HG03039 (cell line): ENCODE results near the gene TMEM132D.

Source experiments
- ATAC-seq: cut with Tn5 transposase; IDR thresholded peaks from one replicate; pipeline ENCODE4 v1.9.1; 2021; ENCODE audit warnings: mild to moderate bottlenecking, moderate library complexity; ENCODE audit not compliant: unreplicated experiment

TMEM132D gene

GRCh38 chr12:129750421-129750820 is 153.4 kb downstream of the TMEM132D start:
- ATAC-seq, result no peak

GRCh38 chr12:129746318-129746717 is 157.5 kb downstream of the TMEM132D start:
- ATAC-seq, result no peak

- ATAC-seq, result no peak
These were observed 174.7 kb downstream of the TMEM132D start for GRCh38 chr12:129729170-129729569.

- no peak for ATAC-seq
These were observed 176.7 kb downstream of the TMEM132D start for GRCh38 chr12:129727100-129727499.

- no peak for ATAC-seq
These were observed 180.6 kb downstream of the TMEM132D start for GRCh38 chr12:129723260-129723659.

- no peak for ATAC-seq
These were observed 183.2 kb downstream of the TMEM132D start for GRCh38 chr12:129720618-129721017.

GRCh38 chr12:129719416-129719815 is 184.4 kb downstream of the TMEM132D start:
- no peak for ATAC-seq

DNA sequence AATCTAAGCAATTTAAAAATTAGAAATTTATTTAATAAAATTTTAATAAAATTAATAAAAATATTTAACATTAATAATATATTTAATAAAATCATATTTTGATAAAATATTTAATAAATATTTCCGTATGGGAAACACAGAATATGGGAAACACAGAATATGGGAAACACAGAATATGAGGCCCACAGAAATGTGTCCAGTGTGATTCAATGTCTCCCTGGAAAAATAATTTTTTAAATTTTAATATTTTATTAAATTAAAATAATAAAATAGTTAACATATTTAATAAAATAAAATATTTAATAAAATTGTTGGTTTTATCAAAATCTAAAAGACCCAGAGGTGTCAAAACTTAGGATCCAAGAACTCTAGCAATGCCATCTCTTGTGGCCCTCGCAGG is 186.4 kb downstream of the TMEM132D start:
- ATAC-seq, result no peak

GRCh38 chr12:129716825-129717224 is 187.0 kb downstream of the TMEM132D start:
- ATAC-seq, result no peak

- ATAC-seq, result no peak
These were observed 197.1 kb downstream of the TMEM132D start for GRCh38 chr12:129706716-129707115.

GRCh38 chr12:129704232-129704830 is 199.5 kb downstream of the TMEM132D start:
- no peak for ATAC-seq

- no peak for ATAC-seq
These were observed 202.2 kb downstream of the TMEM132D start for GRCh38 chr12:129701631-129702101.

DNA sequence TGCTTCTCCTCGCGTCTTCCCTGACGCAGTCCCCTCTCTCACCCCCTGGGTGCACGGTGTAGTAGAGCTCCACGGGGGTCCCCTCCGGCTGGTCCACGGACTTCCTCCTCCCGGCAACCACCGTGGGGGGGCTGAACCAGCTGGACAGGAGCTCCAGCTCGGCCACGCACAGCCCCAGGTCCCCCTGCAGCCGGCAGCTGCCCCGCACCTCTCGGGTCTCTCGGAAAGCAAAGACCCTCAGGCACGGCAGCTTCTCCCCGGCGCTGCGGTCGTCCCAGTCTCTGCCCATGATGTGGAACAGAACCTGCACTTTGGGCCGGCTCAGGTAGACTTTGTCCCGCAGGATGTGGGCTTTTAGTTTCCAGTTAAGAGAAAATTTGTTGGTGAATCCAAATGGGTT is 203.8 kb downstream of the TMEM132D start:
- ATAC-seq, result no peak

GRCh38 chr12:129696926-129697325 is 206.9 kb downstream of the TMEM132D start:
- ATAC-seq, result no peak

DNA sequence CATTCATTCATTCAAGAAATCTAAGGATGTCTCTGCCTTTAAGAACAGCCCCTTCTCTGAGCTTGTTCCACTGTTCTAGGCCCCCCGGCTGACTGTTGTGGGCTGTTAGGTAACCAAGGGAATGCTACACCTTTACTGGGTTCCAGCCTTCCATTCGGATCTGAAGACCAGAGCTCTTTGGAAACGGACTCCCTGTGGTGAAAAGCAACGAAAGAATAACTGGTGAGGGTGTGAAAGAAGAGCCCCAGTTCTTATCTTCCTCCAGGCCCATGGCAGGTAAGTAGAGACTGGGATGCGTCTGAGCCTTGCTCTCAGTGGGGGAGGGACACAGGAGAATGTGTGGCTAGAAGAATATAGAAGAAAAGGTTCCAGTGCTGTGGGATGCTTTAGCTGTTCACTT is 207.4 kb downstream of the TMEM132D start:
- no peak for ATAC-seq

DNA sequence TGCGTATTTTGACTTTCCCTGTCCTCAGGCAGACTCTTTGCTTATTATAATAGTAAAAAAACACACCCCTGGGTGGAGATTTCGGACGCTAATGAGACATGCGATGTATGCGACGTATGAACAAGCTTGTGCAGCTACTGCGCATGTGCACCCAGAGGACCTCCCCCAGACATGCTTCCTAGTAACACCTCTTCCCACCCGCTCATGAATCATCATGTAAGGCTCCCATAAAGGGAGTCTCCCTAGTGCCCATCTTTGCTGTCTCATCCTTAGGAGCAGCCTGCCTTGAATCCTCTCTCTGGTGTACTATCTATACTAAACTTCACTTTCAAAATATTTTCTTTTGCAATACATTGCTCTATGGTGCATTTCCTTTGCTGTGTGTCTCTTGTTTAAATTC is 210.1 kb downstream of the TMEM132D start:
- ATAC-seq, result no peak

DNA sequence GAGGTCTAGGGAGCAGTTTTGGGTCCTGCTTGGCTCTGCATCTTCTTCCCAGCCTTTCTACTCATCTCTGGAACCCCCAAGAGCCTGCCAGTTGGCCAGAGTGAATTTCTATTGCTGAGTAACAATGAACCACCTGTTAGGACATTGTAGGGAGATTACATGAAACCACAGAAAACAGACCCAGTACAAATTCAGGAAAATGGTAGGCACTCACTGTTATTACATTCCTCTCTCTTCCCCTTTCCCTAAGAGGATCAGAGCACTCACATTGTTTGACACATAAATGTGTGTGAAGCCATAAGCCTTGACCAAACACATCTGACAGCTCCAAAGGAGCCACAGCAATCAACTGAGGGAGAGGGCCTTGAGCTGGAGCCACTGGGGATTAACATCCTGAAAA is 216.1 kb downstream of the TMEM132D start:
- no peak for ATAC-seq

- ATAC-seq, result no peak
These were observed 222.0 kb downstream of the TMEM132D start for GRCh38 chr12:129681830-129682229.

DNA sequence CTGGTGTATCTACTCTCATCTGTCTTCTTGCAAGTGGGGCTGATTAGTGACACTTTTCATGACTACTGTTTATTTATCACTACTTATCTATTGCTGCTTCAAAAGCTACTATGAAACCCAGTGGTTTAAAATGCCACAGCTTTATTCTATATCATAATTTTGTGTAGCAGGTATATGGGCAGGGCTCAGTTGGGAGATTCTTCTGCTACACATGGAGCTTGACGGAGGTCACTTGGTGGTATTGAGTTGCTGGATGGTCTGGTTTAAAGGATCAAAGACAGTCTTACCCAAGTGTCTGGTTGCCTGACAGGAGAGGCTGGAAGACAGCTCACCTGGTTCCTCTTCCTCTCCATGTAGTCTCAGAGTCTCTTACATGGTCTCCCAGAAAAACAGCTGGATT is 222.7 kb downstream of the TMEM132D start:
- no peak for ATAC-seq

DNA sequence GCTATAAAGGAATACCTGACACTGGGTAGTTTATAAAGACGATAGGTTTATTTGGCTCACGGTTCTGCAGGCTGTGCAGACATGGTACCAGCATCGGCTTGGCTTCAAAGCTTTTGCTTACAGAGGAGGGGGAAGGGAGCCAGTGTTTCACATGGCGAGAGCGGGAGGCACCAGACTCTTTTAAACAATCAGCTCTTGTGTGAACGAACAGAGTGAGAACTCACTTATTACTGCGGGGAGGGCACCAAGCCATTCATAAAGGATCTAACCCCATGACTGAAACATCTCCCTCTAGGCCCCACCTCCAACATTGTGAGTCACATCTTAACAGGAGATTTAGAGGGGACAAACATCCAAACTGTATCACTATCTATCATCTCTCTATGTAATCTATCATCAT is 227.4 kb downstream of the TMEM132D start:
- ATAC-seq, result no peak

GRCh38 chr12:129675947-129676346 is 227.9 kb downstream of the TMEM132D start:
- no peak for ATAC-seq

DNA sequence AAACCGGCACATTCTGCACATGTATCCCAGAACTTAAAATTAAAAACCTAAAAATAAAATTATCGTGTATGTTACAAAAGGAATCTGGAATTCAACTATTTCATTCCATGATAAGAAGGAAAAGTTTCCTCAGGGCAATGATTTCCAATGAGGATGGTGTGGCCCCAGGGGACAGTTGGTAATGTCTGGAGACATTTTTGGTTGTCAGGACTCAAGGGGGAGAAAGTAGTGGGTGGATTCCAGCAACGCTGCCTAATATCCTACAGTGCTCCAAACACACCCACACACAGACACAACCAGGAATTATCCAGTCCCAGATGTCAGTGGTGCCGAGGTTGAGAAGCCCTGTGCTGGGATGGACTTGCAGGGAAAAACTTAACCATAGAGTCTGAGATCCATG is 228.3 kb downstream of the TMEM132D start:
- ATAC-seq, result no peak

DNA sequence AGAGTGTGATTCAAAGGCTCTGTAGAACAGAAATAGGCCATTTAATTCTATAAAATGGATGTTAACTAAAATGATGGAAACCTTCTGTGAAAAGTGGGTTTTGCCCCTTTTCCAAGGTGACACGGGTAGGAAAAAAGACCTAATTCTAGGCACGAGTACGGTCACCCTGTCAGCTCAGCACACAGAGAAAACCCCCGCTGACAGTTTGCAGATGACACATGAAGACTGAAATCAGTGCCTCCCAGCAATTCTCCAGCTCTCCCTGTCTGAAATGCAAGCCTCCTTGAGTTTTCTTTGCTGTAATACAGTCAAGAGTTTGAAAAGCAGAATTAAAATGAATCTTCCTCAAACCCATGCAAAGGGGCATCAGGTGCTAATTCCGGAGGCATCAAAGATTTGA is 230.0 kb downstream of the TMEM132D start:
- no peak for ATAC-seq
